Ureter (tissue), 1 donor: ENCODE data around the gene PLAAT2. TPM values are rescaled to one million over a fixed set of nuclear protein-coding genes. Genes with fewer than 3 reads are reported as not detected.

Experiments used
- DNase-seq: peaks from one replicate; pipeline ENCODE4 v3.0.0-alpha.2; 2020; ENCODE audit warnings: low spot score
- total RNA-seq: library from RNA; stranded (reverse); gene quantifications from one replicate; pipeline ENCODE4 v1.2.4, GENCODE V29; 2023
- donor health status: DM: yes; HTN: yes; CAD: no.

The PLAAT2 gene
- total RNA-seq, 1 donor from 2014 or later = 1.1 TPM

GRCh38 chr11:63518548-63518947 lies 44.6 kb downstream of the PLAAT2 start:
- no peak for DNase-seq

DNA sequence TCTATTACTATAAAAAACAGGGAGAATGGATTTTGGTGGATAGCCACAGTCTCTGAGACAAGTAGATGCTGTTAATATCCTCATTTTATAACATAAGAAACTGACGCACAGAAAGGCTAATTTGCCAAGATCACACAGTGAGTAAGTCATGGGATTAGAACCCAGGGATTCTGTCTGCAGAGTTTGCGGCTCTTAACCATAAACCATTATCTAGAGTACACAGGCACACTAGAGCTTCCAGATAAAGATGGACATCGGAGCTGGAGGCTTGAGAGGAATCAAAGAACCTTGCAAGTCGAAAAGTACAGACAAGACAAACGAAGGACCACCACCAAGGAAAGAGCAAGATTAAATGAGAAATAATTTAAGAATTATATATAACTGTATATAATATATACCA lies 46.0 kb downstream of the PLAAT2 start:
- no peak for DNase-seq

DNA sequence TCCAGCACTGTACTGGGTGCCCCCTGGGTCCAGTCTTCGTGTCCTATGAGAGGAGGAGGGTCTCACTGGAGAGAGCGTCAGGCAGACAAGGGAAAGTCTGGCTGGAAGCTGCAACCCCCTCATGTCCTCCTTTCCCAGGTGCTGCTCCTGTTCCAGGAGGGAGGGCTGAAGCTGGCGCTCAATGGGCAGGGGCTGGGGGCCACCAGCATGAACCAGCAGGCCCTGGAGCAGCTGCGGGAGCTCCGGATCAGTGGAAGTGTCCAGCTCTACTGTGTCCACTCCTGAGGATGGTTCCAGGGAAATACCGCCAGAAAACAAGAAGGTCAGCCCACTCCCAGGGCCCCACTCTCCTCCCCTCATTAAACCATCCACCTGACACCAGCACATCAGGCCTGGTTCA lies 47.1 kb downstream of the PLAAT2 start:
- no peak for DNase-seq

DNA sequence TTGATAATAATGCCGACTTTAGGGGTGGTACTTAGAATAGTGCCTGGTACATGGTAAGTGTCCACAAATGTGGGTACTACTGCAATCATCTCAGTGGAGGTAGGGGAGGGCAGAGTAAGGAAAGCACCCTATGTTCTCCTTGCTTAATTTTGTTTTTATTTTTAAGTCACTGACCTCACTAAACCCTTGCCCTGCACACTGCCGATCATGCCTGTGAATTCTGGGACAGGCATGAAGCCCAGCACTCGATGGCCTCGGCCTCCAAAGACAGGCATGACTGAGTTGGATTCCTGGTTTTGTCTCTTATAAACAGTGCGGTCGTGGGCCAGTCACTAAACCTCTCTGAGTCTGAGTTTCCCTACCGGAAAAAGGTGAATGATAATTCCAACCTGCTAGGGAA lies 50.4 kb downstream of the PLAAT2 start:
- DNase-seq = no peak

- no peak for DNase-seq
Measured at GRCh38 chr11:63511048-63511748, 52.0 kb downstream of the PLAAT2 start.

GRCh38 chr11:63510360-63511047 lies 52.7 kb downstream of the PLAAT2 start:
- DNase-seq = no peak

GRCh38 chr11:63508745-63509144 lies 54.4 kb downstream of the PLAAT2 start:
- DNase-seq = no peak

DNA sequence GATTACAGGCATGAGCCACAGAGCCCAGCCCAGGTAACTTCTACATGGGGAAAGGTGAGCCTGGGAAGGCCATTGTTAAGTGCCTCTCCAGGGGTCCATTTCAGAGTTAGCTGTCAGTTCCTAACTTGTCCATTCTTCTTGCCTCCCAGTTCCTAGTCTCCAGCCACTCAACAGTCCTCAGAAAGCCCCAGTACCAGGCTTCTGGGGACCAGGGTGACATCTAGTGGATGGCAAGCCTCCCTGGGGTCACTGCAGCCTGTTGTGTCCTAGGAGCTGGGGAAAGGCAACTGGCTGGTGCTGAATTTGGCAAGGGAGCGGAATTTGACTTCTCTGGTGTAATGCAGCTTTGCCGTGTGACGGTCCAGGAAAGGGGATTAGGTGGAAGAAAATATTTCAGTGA lies 55.2 kb downstream of the PLAAT2 start:
- DNase-seq = no peak

- DNase-seq = no peak
Measured at GRCh38 chr11:63507511-63507910, 55.7 kb downstream of the PLAAT2 start.

GRCh38 chr11:63506876-63507275 lies 56.3 kb downstream of the PLAAT2 start:
- DNase-seq = no peak

- DNase-seq = no peak
Measured at GRCh38 chr11:63505857-63506528, 57.2 kb downstream of the PLAAT2 start, which contains the start of gene LGALS12. LGALS12 (plus strand) TSS chr11:63506084; CDS start chr11:63506459, 375 bp downstream.

GRCh38 chr11:63504933-63505586 lies 58.1 kb downstream of the PLAAT2 start:
- no peak for DNase-seq

DNA sequence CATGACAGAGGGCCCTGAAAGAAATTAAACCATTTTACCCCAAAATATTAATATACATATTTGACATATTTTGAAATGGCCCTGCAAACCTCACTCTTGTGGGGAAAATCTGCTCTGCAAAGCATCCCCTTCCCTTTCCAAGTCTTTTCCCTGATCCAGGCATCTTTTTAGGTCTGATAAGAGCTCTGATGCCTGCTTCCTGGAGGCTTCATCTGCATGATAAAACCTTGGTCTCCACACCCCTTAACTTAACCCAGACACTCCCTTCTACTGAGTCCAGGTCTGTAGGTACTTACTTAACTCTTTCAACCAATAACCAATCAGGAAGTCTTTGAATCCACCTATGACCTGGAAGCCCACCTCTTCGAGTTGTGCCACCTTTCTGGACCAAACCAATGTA lies 59.1 kb downstream of the PLAAT2 start:
- no peak for DNase-seq

DNA sequence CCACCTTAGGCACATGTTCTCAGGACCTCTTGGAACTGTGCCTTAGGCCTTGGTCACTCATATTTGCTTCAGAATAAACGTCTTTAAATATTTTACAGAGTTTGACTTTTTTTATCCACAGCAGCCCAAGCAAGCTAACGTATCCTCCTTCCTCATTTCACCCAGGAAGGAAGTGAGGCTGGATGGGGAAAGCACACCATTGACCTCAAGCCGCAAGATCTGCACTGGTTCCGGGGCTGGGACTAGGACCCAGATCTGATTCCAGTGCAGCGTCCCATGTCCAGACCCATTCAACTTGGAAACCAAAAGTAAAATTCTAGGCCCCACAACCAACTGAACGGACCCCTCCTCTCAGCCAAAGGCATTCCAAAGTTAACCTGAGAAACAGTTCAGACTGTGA lies 59.7 kb downstream of the PLAAT2 start:
- no peak for DNase-seq

Other genes with a start within 250 kb of the PLAAT2 start
- not detected for gene SLC22A9, start 193.6 kb downstream of the PLAAT2 start, total RNA-seq
- gene PLAAT5, start 72.2 kb downstream of the PLAAT2 start, total RNA-seq = 2.1 TPM
- gene LGALS12, start 57.3 kb downstream of the PLAAT2 start, total RNA-seq = not detected
- gene PLAAT4, start 26.6 kb downstream of the PLAAT2 start, total RNA-seq = 56.7 TPM
- 26.6 TPM for gene PLAAT3, start 51.1 kb upstream of the PLAAT2 start, total RNA-seq
- 71.0 TPM for gene ATL3, start 108.0 kb upstream of the PLAAT2 start, total RNA-seq
- gene RTN3, start 118.1 kb upstream of the PLAAT2 start, total RNA-seq = 67.3 TPM
- gene ZFTA, start 205.4 kb upstream of the PLAAT2 start, total RNA-seq = 6.5 TPM